Natural killer cell (primary cell): ENCODE data around the gene PLEK2. TPM values are rescaled to one million over a fixed set of nuclear protein-coding genes. Genes with fewer than 3 reads are reported as not detected.
"Not testable (repeated sequence)": the region's sequence is repeated elsewhere in the genome, so short reads cannot be mapped to it uniquely, and the experiment has no call there.

Source experiments
- ATAC-seq, 3 donors: fragments of 150-1000 bp in 2 of 3; fragments of 200-7000 bp in 1 of 3; cut with Tn5 transposase; 1 replicate in 1 of 3; 2 replicates in 2 of 3; pipeline ENCODE4 v1.10.0; 2021; ENCODE audit warnings: mild to moderate bottlenecking in 2 of 3, moderate library complexity in 2 of 3
- DNase-seq, 2 donors: peaks; one replicate each; pipeline versions ENCODE4 v3.0.0 to v3.0.0-alpha.2; 2013 to 2021; ENCODE audit warnings: mixed read lengths in 1 of 2
- H3K27ac ChIP-seq: one replicate; pipeline ENCODE4 v1.5.1; 2013; ENCODE audit warnings: mild to moderate bottlenecking, low read length
- H3K27me3 ChIP-seq: one replicate; pipeline ENCODE4 v1.6.1; 2013; ENCODE audit warnings: low read length; ENCODE audit not compliant: control insufficient read depth, insufficient read depth
- H3K36me3 ChIP-seq: one replicate; pipeline ENCODE4 v1.6.1; 2013; ENCODE audit warnings: low read length; ENCODE audit not compliant: control insufficient read depth, insufficient read depth
- H3K4me1 ChIP-seq: one replicate; pipeline ENCODE4 v1.6.1; 2013; ENCODE audit warnings: low read length; ENCODE audit not compliant: control insufficient read depth, insufficient read depth
- H3K4me3 ChIP-seq: one replicate; pipeline ENCODE4 v1.5.1; 2013; ENCODE audit warnings: low read length
- H3K9me3 ChIP-seq: one replicate; pipeline ENCODE4 v1.6.1; 2013; ENCODE audit warnings: low read length; ENCODE audit not compliant: control insufficient read depth, insufficient read depth
- H3K27ac Mint-ChIP-seq, 2 donors: one replicate each; pipeline ENCODE4 v1.8.0; 2022; ENCODE audit warnings: mild to moderate bottlenecking in 2 of 2, mixed read lengths in 2 of 2, moderate library complexity in 1 of 2
- H3K27me3 Mint-ChIP-seq, 2 donors: one replicate each; pipeline ENCODE4 v1.8.0; 2022; ENCODE audit warnings: low read depth in 2 of 2, mixed read lengths in 2 of 2
- H3K36me3 Mint-ChIP-seq: one replicate; pipeline ENCODE4 v1.8.0; 2022; ENCODE audit warnings: mixed read lengths
- H3K4me1 Mint-ChIP-seq, 2 donors: one replicate each; pipeline ENCODE4 v1.8.0; 2022; ENCODE audit warnings: mixed read lengths in 2 of 2
- H3K4me3 Mint-ChIP-seq: one replicate; pipeline ENCODE4 v1.8.0; 2022; ENCODE audit warnings: mild to moderate bottlenecking, moderate library complexity, mixed read lengths
- H3K9me3 Mint-ChIP-seq, 2 donors: one replicate each; pipeline ENCODE4 v1.8.0; 2022; ENCODE audit warnings: mixed read lengths in 2 of 2
- CTCF ChIP-seq: fragments of 200-600 bp; IDR thresholded peaks from one replicate; pipeline ENCODE4 v1.8.0; 2022; ENCODE audit warnings: antibody characterized with exemption
- WGBS: methylation state at CpG from one replicate; pipeline ENCODE4 v1.1.7; 2013; ENCODE audit warnings: missing lambda C conversion rate; ENCODE audit not compliant: insufficient coverage; 5-methylcytosine and 5-hydroxymethylcytosine counted together
- intact Hi-C: fragments of 100-400 bp; cut with micrococcal nuclease; formaldehyde crosslinking; loops from one replicate; pipeline ENCODE4 v1.14.2; 2022
- total RNA-seq, 4 donors: library from RNA; stranded (reverse); fragments of 120-200 nt in 1 of 4; gene quantifications; one replicate each; pipeline versions ENCODE4 v1.2.3 to v1.2.4, GENCODE V29; 2013 to 2022

The PLEK2 gene
- total RNA-seq, 3 donors from 2014 or later (not counting 1 experiment from before 2014, with no cell fraction given) = not detected

- TF ChIP-seq CTCF = no peak
- Histone ChIP-seq H3K9me3 (no peaks in the 10 kb centered on the region), H3K4me1 (no peaks in the 10 kb centered on the region), H3K36me3 (no peaks in the 10 kb centered on the region), H3K27me3 (no peaks in the 10 kb centered on the region), H3K4me3 (no peak overlapping the region), H3K27ac (no peak overlapping the region)
- DNase-seq (no peak), ATAC-seq (no peak)
- Mint-ChIP-seq H3K27ac (peak overlapping the region in 1 of 2 donors; percentile 60), H3K36me3 (no peaks in the 10 kb centered on the region), H3K4me1 (no peaks in the 10 kb centered on the region), H3K27me3 (peaks cover 0 to 3% of the 10 kb centered on the region in 2 donors), H3K4me3 (no peak overlapping the region), H3K9me3 (no peaks in the 10 kb centered on the region)
- intact Hi-C loops = no loop called here
- WGBS = 90% methylated on average over 6 of the region's 6 CpGs
These were observed 45.8 kb upstream of the PLEK2 start for GRCh38 chr14:67457782-67458181.

DNA sequence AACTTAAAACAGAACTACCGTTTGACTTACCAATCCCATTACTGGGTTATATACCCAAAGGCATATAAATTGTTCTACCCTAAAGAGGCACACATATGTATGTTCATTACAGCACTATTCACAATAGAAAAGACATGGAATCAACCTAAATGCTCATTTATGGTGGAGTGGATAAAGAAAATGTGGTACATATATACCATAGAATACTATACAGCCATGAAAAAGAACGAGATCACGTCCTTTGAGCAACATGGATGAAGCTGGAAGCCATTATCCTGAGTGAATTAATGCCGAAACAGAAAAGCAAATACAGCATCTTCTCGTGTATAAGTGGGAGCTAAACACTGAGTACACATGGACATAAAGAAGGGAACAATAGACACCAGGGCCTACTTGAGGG, 44.8 kb upstream of the PLEK2 start:
- no peak overlapping the region for H3K27ac Mint-ChIP-seq
- no peak overlapping the region for H3K4me3 Mint-ChIP-seq
- intact Hi-C loops = no loop called here
- Histone ChIP-seq H3K9me3 (no peaks in the 10 kb centered on the region), H3K27me3 (no peaks in the 10 kb centered on the region), H3K36me3 (no peaks in the 10 kb centered on the region), H3K4me3 (no peak overlapping the region), H3K27ac (no peak overlapping the region), H3K4me1 (no peaks in the 10 kb centered on the region)
- H3K9me3 Mint-ChIP-seq = no peaks in the 10 kb centered on the region
- no peak for TF ChIP-seq CTCF
- 86% methylated on average over 4 of the region's 5 CpGs for WGBS
- H3K4me1 Mint-ChIP-seq = no peaks in the 10 kb centered on the region
- peaks cover 0 to 3% of the 10 kb centered on the region in 2 donors for H3K27me3 Mint-ChIP-seq
- DNase-seq = no peak
- ATAC-seq = no peak
- no peaks in the 10 kb centered on the region for H3K36me3 Mint-ChIP-seq

DNA sequence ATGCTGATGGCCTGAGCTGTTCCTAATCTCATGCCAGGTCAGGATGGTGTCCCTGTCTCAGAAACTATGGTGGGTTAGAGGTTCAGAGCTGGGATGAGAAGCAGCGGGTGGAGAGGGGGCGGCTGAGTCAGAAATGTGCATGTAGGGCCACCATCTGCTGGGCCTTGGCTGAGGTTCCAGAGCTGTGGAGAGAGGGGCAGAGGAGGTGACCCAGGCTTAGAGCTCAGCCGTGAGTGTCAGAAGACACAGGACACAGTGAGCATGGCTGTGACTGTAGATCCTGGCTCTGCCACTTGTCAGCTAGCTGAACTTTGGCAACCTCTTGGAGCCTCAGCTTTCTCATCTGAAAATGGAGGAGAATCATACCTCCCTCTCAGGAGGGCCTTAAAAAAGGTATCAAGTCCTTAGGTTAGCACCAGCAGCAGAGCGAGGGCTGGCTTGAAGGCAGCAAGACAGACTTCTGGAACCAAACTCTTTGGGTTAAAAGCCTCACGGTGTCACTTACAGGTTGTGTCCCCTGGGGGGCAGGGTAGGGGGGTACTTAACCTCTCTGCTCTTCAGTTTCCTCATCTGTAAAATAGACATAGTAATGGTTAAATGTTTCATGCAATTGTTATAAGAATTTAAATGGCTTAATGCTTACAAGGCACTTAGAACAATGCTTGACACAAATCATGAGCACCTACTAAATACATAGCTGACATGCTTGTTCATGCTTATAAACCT, 41.8 kb upstream of the PLEK2 start:
- no peak overlapping the region for H3K4me3 ChIP-seq
- H3K27me3 Mint-ChIP-seq = peaks cover 0 to 3% of the 10 kb centered on the region in 2 donors
- H3K36me3 ChIP-seq = no peaks in the 10 kb centered on the region
- DNase-seq (no peak), ATAC-seq (no peak)
- no peaks in the 10 kb centered on the region for H3K36me3 Mint-ChIP-seq
- intact Hi-C loops = no loop called here
- H3K4me1 Mint-ChIP-seq = no peaks in the 10 kb centered on the region
- H3K27me3 ChIP-seq = no peaks in the 10 kb centered on the region
- H3K4me3 Mint-ChIP-seq = no peak overlapping the region
- 94% methylated on average over 5 of the region's 5 CpGs for WGBS
- no peaks in the 10 kb centered on the region for H3K4me1 ChIP-seq
- H3K9me3 ChIP-seq = no peaks in the 10 kb centered on the region
- H3K27ac Mint-ChIP-seq = no peak overlapping the region
- H3K9me3 Mint-ChIP-seq = no peaks in the 10 kb centered on the region
- H3K27ac ChIP-seq = no peak overlapping the region
- TF ChIP-seq CTCF = no peak

DNA sequence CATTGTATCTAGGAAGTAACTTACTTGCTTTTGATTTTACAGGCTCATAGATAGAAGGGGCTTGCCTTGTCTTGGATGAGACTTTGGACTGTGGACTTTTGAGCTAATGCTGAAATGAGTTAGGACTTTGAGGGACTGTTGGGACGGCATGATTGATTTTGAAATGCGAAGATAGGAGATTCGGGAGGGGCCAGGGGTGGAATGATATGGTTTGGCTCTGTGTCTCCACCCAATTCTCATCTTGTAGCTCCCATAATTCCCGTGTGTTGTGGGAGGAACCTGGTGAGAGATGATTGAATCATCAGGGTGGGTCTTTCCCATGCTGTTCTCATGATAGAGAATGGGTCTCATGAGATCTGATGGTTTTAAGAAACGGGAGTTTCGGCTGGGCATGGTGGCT, 39.7 kb upstream of the PLEK2 start:
- DNase-seq, H3K4me3 ChIP-seq, H3K27me3 ChIP-seq, H3K27ac Mint-ChIP-seq, H3K4me1 ChIP-seq, H3K36me3 Mint-ChIP-seq, H3K4me1 Mint-ChIP-seq, H3K4me3 Mint-ChIP-seq, ATAC-seq, H3K9me3 Mint-ChIP-seq, H3K27me3 Mint-ChIP-seq, intact Hi-C loops, H3K36me3 ChIP-seq, H3K9me3 ChIP-seq, H3K27ac ChIP-seq: not testable (repeated sequence)
- WGBS = 88% methylated on average over 5 of the region's 6 CpGs
